IPS DF 19.7 (cell line): Measurements from ENCODE around the gene GPR162.

Experiments used
- DNase-seq: peaks from one replicate; pipeline ENCODE4 v3.0.0-alpha.2; 2013; ENCODE audit warnings: low read depth, low spot score

The GPR162 gene

GRCh38 chr12:6787309-6787708, 34.3 kb upstream of the GPR162 start:
- no peak for DNase-seq

GRCh38 chr12:6788972-6789924, 32.4 kb upstream of the GPR162 start, which contains the start of gene CD4:
Gene CD4 (plus strand): TSS chr12:6789528. CDS start chr12:6800139, 10,611 bp downstream.
- DNase-seq, result no peak

DNA sequence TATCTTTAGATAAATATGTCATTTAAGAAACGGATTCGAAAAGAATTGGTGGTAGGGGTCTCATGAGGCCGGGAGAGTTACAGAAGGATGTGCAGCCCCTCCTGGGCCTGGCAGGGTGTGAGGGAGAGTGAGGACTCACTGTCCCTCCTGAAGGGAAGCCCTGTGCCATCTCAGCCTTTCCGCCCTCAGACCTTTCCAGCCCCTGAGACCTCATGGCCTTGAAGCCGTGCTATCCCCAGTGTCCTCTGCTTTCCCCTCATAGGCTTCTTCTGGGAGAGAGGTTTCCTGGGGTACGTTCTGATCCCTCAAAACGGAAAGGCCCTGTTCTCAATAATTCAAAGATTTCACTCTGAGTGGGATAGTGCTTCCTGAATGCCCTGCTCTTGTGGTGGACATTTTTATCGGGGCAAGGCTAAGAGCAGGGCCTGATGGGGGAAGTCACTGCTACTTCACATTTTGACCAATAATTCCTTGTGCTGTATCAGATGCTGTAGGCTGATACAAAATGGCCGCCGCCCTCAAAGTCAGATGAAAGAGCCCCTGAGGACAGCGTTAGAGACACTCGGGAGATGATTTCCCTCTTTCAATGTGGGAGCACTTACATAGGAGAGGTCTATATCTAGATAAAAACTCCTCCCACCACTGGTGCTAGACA, 31.0 kb upstream of the GPR162 start:
- no peak for DNase-seq

DNA sequence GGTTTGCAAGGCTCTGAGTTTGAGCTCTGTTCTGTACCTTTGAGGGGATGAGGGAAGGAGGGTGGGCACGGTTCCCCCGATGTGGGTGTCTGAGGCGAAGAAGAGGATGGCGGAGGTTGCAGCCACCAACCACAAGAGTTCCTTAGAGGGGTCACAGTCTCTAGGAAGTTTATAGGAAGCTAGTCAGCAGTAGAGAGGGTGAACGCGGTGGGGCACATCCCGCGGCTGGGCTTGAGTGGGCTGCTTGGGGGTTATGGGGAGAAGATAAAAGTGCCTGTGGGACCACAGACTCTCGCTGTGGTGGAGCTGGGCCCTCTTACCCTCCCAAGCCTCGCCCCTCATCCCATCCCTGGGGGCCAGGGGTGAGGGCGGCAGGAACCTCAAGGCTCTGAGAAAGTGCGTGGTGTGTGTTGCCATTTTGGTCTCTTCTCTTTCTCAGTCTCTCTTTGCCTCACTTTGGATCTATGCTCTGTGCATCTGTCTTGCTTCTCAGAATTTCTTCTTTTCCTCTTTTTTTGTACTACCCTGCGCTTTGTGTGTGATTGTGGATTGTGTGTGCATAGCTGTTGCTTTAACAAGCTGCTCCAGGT, 29.6 kb upstream of the GPR162 start:
- DNase-seq, result no peak

- no peak for DNase-seq
These were observed 29.0 kb upstream of the GPR162 start for GRCh38 chr12:6792522-6793201.

DNA sequence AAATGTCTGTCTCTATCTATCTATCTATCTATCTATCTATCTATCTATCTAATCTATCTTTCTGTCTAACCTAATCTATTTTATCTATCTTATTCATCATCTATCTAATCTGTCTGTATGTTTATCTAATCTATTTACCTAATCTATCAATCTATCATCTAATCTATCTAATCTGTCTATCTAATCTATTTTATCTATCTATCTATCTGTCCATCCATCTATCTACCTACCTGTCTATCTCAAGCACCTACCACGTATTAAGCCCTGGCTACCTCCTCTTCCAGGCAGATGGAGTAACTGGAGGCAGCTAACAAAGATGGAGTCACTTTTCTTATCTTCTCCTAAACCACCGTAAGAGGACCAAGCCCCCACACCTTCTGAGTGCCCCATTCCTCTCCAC, 26.5 kb upstream of the GPR162 start:
- DNase-seq, result no peak

DNA sequence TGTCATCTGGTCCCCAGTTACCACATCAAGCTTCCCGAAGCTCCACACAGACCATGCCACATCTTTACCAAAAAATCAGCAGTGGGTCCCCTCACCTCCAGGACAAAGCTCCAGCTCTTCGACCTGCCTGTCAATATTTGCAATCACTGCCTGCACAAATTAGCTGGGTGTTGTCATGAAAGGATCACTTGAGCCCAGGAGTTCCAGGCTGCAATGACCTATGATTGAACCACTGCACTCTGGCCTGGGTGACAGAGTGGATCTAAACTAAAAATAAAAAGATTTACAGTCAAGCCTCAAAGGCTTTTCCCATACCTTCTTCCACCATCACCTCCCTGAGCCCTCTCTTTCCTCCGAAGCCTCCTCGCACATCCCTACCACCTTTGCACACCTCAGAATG, 25.0 kb upstream of the GPR162 start:
- no peak for DNase-seq

- no peak for DNase-seq
These were observed 22.5 kb upstream of the GPR162 start for GRCh38 chr12:6799147-6799546.

- no peak for DNase-seq
These were observed 14.5 kb upstream of the GPR162 start for GRCh38 chr12:6807170-6807569.

DNA sequence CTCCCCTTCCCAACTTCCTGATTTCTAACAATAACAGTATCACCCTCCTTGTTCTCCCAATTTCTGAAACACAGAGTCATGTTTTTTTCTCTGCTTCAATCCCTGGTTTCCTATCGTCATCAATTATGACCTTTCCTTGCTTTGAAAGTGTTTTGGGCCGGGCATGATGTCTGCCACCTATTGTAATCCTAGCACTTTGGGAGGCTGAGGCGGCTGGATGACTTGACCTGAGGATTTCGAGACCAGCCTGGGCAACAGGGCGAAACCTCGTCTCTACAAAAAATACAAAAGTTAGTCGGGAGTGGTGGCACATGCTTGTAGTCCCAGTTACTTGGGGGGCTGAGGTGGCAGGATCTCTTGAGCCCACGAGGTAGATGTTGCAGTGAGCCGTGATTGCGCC, 12.6 kb upstream of the GPR162 start:
- no peak for DNase-seq

DNA sequence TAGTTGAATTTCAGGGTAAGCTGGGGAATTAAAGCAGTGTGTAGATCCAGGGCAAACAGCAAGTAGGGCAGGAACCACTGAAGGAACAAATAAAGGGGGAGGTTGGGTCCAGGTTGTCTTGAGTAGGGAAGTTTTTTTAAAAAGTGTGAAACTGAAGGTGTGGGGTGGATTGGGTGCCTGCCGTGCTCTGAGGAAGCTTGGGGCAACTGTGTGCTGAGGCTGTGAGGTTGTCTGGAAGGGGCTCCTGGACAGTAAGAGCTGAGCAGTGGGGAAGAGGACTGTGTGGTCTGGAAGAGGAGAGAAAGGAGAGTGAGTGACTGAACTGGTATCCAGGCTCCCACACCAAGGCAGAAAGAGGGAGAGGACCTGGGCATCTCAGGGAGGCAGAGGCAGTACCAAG, 10.9 kb upstream of the GPR162 start:
- DNase-seq, result no peak

- no peak for DNase-seq
These were observed 8.3 kb upstream of the GPR162 start for GRCh38 chr12:6813363-6813762.

- no peak for DNase-seq
These were observed 5.0 kb upstream of the GPR162 start for GRCh38 chr12:6816598-6816997.

GRCh38 chr12:6817098-6817497, 4.5 kb upstream of the GPR162 start:
- no peak for DNase-seq

DNA sequence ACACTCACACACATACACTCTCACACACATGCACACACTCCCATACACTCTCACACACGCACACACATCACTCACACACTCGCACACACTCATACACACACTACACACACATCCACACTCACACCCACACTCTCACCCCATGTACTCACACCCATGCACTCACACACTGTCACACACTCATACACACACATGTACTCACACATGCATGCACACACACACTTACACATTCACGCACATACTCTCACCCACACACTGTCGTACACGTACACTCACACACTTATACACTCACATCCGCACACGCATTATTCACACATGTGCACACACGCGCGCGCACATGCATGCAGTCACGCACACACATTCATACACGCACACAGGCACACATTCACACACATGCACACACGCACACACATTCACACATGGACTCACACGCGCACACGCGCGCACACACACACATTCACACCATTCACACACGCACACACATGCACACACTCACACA, 3.9 kb upstream of the GPR162 start:
- no peak for DNase-seq

GRCh38 chr12:6818222-6818621, 3.4 kb upstream of the GPR162 start:
- DNase-seq, result no peak

DNA sequence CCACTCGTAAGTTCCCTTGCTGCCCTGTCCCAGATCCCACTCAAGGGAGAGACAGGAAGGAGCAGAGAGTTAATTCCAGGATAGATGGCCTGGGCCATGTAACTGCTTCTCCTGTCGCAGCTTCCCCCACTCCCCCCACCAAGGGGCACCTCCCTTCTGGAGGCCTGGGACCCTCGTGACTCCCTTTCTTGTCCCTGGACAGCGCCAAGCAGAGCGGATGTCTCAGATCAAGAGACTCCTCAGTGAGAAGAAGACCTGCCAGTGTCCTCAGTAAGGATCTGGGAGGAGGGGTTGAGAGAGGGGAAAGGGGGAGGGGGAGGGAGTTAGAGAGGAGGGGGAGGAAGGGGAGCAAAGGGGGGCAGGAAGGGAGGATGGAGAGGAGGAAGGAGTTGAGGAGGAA, 3.0 kb upstream of the GPR162 start:
- no peak for DNase-seq

DNA sequence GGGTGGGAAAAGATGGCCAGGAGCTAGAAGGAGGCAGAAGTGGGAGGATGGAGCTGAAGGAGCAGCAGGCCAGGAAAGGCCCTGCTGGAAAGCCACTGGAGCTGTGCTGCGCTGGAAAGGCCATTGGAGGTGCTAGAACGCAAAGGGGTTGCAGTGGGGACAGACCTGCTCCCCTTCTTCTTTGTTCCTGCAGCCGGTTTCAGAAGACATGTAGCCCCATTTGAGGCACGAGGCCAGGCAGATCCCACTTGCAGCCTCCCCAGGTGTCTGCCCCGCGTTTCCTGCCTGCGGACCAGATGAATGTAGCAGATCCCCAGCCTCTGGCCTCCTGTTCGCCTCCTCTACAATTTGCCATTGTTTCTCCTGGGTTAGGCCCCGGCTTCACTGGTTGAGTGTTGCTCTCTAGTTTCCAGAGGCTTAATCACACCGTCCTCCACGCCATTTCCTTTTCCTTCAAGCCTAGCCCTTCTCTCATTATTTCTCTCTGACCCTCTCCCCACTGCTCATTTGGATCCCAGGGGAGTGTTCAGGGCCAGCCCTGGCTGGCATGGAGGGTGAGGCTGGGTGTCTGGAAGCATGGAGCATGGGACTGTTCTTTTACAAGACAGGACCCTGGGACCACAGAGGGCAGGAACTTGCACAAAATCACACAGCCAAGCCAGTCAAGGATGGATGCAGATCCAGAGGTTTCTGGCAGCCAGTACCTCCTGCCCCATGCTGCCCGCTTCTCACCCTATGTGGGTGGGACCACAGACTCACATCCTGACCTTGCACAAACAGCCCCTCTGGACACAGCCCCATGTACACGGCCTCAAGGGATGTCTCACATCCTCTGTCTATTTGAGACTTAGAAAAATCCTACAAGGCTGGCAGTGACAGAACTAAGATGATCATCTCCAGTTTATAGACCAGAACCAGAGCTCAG, 2.3 kb upstream of the GPR162 start:
- DNase-seq, result no peak

DNA sequence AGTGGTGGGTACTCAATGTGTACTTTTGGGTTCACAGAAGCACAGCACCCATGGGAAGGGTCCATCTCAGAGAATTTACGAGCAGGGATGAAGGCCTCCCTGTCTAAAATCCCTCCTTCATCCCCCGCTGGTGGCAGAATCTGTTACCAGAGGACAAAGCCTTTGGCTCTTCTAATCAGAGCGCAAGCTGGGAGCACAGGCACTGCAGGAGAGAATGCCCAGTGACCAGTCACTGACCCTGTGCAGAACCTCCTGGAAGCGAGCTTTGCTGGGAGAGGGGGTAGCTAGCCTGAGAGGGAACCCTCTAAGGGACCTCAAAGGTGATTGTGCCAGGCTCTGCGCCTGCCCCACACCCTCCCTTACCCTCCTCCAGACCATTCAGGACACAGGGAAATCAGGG, 1.5 kb upstream of the GPR162 start:
- DNase-seq, result no peak

GRCh38 chr12:6822426-6823135, 960 bp downstream of the GPR162 start:
- no peak for DNase-seq
